GM12878 (cell line): ENCODE results near the gene SLC26A8. TPM values are rescaled to one million over a fixed set of nuclear protein-coding genes. Genes with fewer than 3 reads are reported as not detected.

ENCODE experiments used
- ATAC-seq: fragments of 200-7000 bp; cut with Tn5 transposase; 3 replicates; pipeline ENCODE4 v1.9.1; 2020; ENCODE audit warnings: mild to moderate bottlenecking, moderate library complexity
- BruUV-seq: library from RNA; stranded (reverse); fragments of 400-500 nt; replicated peaks from 2 replicates; lab custom pipeline; 2021; lab: Mats Ljungman, UMichigan
- CTCF ChIA-PET: fragments of 300-600 bp; sonication (Branson Sonifier 250); formaldehyde crosslinking; extraction: SDS; loops from one replicate; lab custom pipeline; 2021; ENCODE audit warnings: inconsistent platforms; lab: Yijun Ruan, JAX
- POLR2A ChIA-PET: fragments of 350-600 bp; formaldehyde crosslinking; extraction: SDS; loops from one replicate; lab custom pipeline; 2021; ENCODE audit warnings: inconsistent platforms; lab: Charles Lee
- RAD21 ChIA-PET: fragments of 300-600 bp; sonication (Branson Sonifier 250); formaldehyde crosslinking; loops from one replicate; lab custom pipeline; 2023; ENCODE audit warnings: antibody characterized with exemption; ENCODE audit not compliant: unreplicated experiment; lab: Charles Lee
- SMC1A ChIA-PET: fragments of 300-600 bp; sonication (Branson Sonifier 250); formaldehyde crosslinking; loops from one replicate; lab custom pipeline; 2023; ENCODE audit not compliant: unreplicated experiment, uncharacterized antibody; lab: Charles Lee
- DNase-seq: peaks from one replicate; pipeline ENCODE4 v3.0.0-alpha.2; 2011; ENCODE audit warnings: low read depth, low spot score
- FAIRE-seq: peaks from 3 replicates; lab custom pipeline; 2011; peaks lifted over from hg19 to GRCh38; lab: Jason Lieb, UNC
- H2AFZ ChIP-seq: 2 replicates; pipeline ENCODE4 v1.6.0; 2011; ENCODE audit warnings: low read depth, low read length, control low read depth; ENCODE audit not compliant: control insufficient read depth
- H3K27ac ChIP-seq: 2 replicates; pipeline ENCODE4 v1.5.1; 2011; ENCODE audit warnings: control low read depth; ENCODE audit not compliant: control insufficient read depth, insufficient read depth
- H3K27me3 ChIP-seq, 2 experiments: replicated peaks in 1 of 2; 2 replicates each; pipeline versions ENCODE4 v1.6.0 to v1.6.1; 2011; ENCODE audit warnings: low read length in 1 of 2; ENCODE audit not compliant: control insufficient read depth in 2 of 2, insufficient read depth in 2 of 2
- H3K36me3 ChIP-seq, 2 experiments: 2 replicates each; pipeline ENCODE4 v1.5.1; 2011; ENCODE audit warnings: low read length in 1 of 2; ENCODE audit not compliant: control insufficient read depth in 2 of 2, insufficient read depth in 2 of 2
- H3K4me1 ChIP-seq: 2 replicates; pipeline ENCODE4 v1.6.1; 2011; ENCODE audit warnings: mild to moderate bottlenecking, low read length, moderate library complexity, mixed read lengths; ENCODE audit not compliant: control insufficient read depth, insufficient read depth
- H3K4me2 ChIP-seq: 2 replicates; pipeline ENCODE4 v1.6.0; 2011; ENCODE audit warnings: control low read depth; ENCODE audit not compliant: control insufficient read depth, insufficient read depth
- H3K4me3 ChIP-seq: fragments of 200-600 bp; sonication (generic); 2 replicates; pipeline ENCODE4 v1.5.1; 2016
- H3K79me2 ChIP-seq: 2 replicates; pipeline ENCODE4 v1.6.0; 2011; ENCODE audit warnings: low read length; ENCODE audit not compliant: control insufficient read depth, insufficient read depth
- H3K9ac ChIP-seq: 2 replicates; pipeline ENCODE4 v1.8.0; 2011; ENCODE audit warnings: low read length, control low read depth, mixed read lengths; ENCODE audit not compliant: control insufficient read depth, insufficient read depth
- H3K9me3 ChIP-seq: replicated peaks from 3 replicates; pipeline ENCODE4 v1.5.1; 2011; ENCODE audit warnings: mild to moderate bottlenecking, low read length; ENCODE audit not compliant: control insufficient read depth, insufficient read depth
- H4K20me1 ChIP-seq: 2 replicates; pipeline ENCODE4 v1.6.0; 2011; ENCODE audit not compliant: control insufficient read depth, insufficient read depth
- CREB1 ChIP-seq: IDR thresholded peaks from 2 replicates; pipeline ENCODE4 v1.6.1; 2012; ENCODE audit warnings: low read depth, mild to moderate bottlenecking, inconsistent platforms
- FOS ChIP-seq: IDR thresholded peaks from 3 replicates; pipeline ENCODE4 v1.6.1; 2011; ENCODE audit warnings: borderline replicate concordance; ENCODE audit not compliant: insufficient read length; ENCODE audit errors: extremely low read depth
- IRF4 ChIP-seq: IDR thresholded peaks from 2 replicates; pipeline ENCODE4 v1.6.1; 2011; ENCODE audit warnings: low read depth, low read length
- NFIC ChIP-seq: IDR thresholded peaks from 2 replicates; pipeline ENCODE4 v1.6.1; 2012; ENCODE audit warnings: low read depth, mild to moderate bottlenecking, inconsistent platforms, low read length, moderate library complexity
- NR2F1 ChIP-seq: fragments of 450-650 bp; conservative IDR thresholded peaks from 2 replicates; pipeline ENCODE4 v1.6.1; 2017; ENCODE audit warnings: mild to moderate bottlenecking
- ZNF384 ChIP-seq: IDR thresholded peaks from 2 replicates; pipeline ENCODE4 v1.6.1; 2012; ENCODE audit warnings: low read depth, mild to moderate bottlenecking, low read length, improper control_type of control experiment, borderline replicate concordance
- WGBS: methylation state at CpG from one replicate; pipeline ENCODE4 v1.1.6; 2016; ENCODE audit warnings: low lambda C conversion rate; ENCODE audit not compliant: insufficient replicate concordance, insufficient coverage; ENCODE audit errors: missing lambda C conversion rate; 5-methylcytosine and 5-hydroxymethylcytosine counted together
- in situ Hi-C: fragments of 300-500 bp; cut with MboI; formaldehyde crosslinking; loops from 9 replicates; pipeline ENCODE4 v1.14.3; 2018; ENCODE audit warnings: mixed read lengths
- intact Hi-C: fragments of 100-400 bp; cut with micrococcal nuclease; formaldehyde crosslinking; loops from one replicate; pipeline ENCODE4 v1.14.2; 2022; ENCODE audit not compliant: unreplicated experiment
- polyA plus RNA-seq, 11 experiments: library from polyadenylated mRNA; depleted of rRNA in 4 of 11; unstranded in 6 of 11; stranded (reverse) in 5 of 11; fragments of >200 nt; fragmentation: Nextera tagmentation in 4 of 11; fragmentation: Illumina TruSeq in 1 of 11; extraction: Ambion mirVana in 4 of 11; extraction: Trizol in 1 of 11; gene quantifications; 1 replicate in 1 of 11; 2 replicates in 10 of 11; pipeline versions ENCODE4 v1.2.1 to v1.2.3, GENCODE V29; 2011 to 2016; ENCODE audit warnings: inconsistent platforms in 2 of 11, missing spikeins in 2 of 11, low read depth in 1 of 11
- total RNA-seq, 4 experiments: library from RNA; depleted of rRNA in 3 of 4; stranded (reverse); fragments of >200 nt in 3 of 4; fragmentation: Illumina TruSeq in 1 of 4; extraction: Trizol in 1 of 4; gene quantifications; 2 replicates each; pipeline versions ENCODE4 v1.2.1 to v1.2.3, GENCODE V29; 2013 to 2021
- TF ChIP-seq, protein P1 (sequence below): fragments of 450-650 bp; IDR thresholded peaks from 2 replicates; pipeline ENCODE4 v1.6.1; 2017; ENCODE audit warnings: low read depth, mild to moderate bottlenecking, moderate library complexity

SLC26A8 gene
- total and polyA plus RNA-seq, 10 of the 15 experiments (the other 5 are each of a cell fraction or from before 2014, with no cell fraction given), result 0.09 to 0.95 (median 0.27) TPM; not detected in 2

DNA sequence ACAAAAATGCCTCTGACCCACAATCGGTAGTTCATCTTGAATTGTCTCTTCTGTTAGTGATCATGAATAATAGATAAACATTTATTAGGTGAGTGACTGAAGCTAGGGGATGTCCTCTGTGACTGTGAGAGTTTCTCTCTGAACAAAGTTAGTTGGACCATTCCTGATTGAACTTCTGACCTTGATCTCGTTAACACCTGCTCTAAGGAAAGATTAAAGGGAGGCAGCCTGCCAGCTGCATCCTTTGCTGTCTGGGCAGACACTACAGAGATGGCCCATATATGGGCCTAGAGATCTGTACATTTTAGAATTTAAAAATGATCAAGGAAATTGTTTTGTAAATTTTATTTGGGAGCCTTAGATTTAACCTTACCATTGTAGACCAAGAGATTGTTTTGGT is 30.5 kb upstream of the SLC26A8 start:
- Histone ChIP-seq H3K4me3 (no peak overlapping the region), H4K20me1 (0 out of 2 replicates have a peak, but pooled peaks cover 2% of the 10 kb centered on the region), H3K27me3 (no peaks in the 10 kb centered on the region), H3K4me1 (peaks cover 3% of the 10 kb centered on the region; the same call in 1 of the 2 replicates), H3K27ac (no peak overlapping the region), H2AFZ (no peak overlapping the region), H3K9ac (no peak overlapping the region), H3K9me3 (no peaks in the 10 kb centered on the region), H3K4me2 (no peak overlapping the region), H3K79me2 (peaks cover 28% of the 10 kb centered on the region), H3K36me3 (peaks cover 2 to 13% of the 10 kb centered on the region in 2 experiments)
- ChIA-PET RAD21 (no interaction called here), CTCF (interaction anchor here (1.8 kb wide), 1 partner anchor 40 kb away, joined by 6 read pairs; no protein-coding TSS in a partner anchor), SMC1A (interaction anchor here (3.6 kb wide), 1 partner anchor 15 kb away, joined by 15 read pairs; no protein-coding TSS in a partner anchor), POLR2A (interaction anchor here (1.4 kb wide), 1 partner anchor 12 kb away, joined by 3 read pairs; no protein-coding TSS in a partner anchor)
- ATAC-seq, result no peak
- in situ Hi-C loops, result no loop called here
- 69% methylated on average over 2 of the region's 2 CpGs for WGBS
- no TSS peak for BruUV-seq
- no peak for DNase-seq
- no peak for FAIRE-seq
- TF ChIP-seq IRF4 (no peak), FOS (no peak), NFIC (no peak), CREB1 (no peak), ZNF384 (no peak), NR2F1 (0 out of 2 replicates have a peak, but pooled peaks have one; percentile 28)
- TF ChIP-seq, protein P1, sequence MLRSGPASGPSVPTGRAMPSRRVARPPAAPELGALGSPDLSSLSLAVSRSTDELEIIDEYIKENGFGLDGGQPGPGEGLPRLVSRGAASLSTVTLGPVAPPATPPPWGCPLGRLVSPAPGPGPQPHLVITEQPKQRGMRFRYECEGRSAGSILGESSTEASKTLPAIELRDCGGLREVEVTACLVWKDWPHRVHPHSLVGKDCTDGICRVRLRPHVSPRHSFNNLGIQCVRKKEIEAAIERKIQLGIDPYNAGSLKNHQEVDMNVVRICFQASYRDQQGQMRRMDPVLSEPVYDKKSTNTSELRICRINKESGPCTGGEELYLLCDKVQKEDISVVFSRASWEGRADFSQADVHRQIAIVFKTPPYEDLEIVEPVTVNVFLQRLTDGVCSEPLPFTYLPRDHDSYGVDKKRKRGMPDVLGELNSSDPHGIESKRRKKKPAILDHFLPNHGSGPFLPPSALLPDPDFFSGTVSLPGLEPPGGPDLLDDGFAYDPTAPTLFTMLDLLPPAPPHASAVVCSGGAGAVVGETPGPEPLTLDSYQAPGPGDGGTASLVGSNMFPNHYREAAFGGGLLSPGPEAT, result no peak
- intact Hi-C loops, result no loop called here
